Upper lobe of right lung (tissue), 1 donor: ENCODE measurements around the gene TTC21A. TPM values are rescaled to one million over a fixed set of nuclear protein-coding genes. Genes with fewer than 3 reads are reported as not detected.

Source experiments
- ATAC-seq: fragments of 200-7000 bp; cut with Tn5 transposase; one replicate; pipeline ENCODE4 v1.9.1; 2020; ENCODE audit warnings: mild to moderate bottlenecking, moderate library complexity
- DNase-seq: peaks from one replicate; pipeline ENCODE4 v3.0.0-alpha.2; 2020
- H3K27ac ChIP-seq: fragments of 200-600 bp; one replicate; pipeline ENCODE4 v1.8.0; 2022
- H3K27me3 ChIP-seq: fragments of 200-600 bp; one replicate; pipeline ENCODE4 v1.8.0; 2022; ENCODE audit warnings: mild to moderate bottlenecking
- H3K36me3 ChIP-seq: fragments of 200-600 bp; one replicate; pipeline ENCODE4 v1.8.0; 2022
- H3K4me1 ChIP-seq: fragments of 200-600 bp; one replicate; pipeline ENCODE4 v1.8.0; 2022
- H3K4me3 ChIP-seq: fragments of 200-600 bp; one replicate; pipeline ENCODE4 v1.8.0; 2022; ENCODE audit warnings: mild to moderate bottlenecking
- H3K9me3 ChIP-seq: fragments of 200-600 bp; one replicate; pipeline ENCODE4 v1.8.0; 2022
- CTCF ChIP-seq: fragments of 200-600 bp; IDR thresholded peaks from one replicate; pipeline ENCODE4 v1.8.0; 2022; ENCODE audit warnings: antibody characterized with exemption
- intact Hi-C: fragments of 100-400 bp; cut with DNase I; formaldehyde crosslinking; loops from one replicate; pipeline ENCODE4 v1.11.0; 2022
- total RNA-seq: library from RNA; stranded (reverse); fragmentation: NEBNext Ultra II Directional; extraction: Animal tissue kit (Norgen Biotek cat#: 25700); gene quantifications from one replicate; pipeline ENCODE4 v1.2.1, GENCODE V29; 2021
- donor health status: DM: no; HTN: yes; CAD: no; lungs with severe emphysema.

TTC21A gene
- total RNA-seq, 1 donor from 2014 or later, result 11.6 TPM

GRCh38 chr3:39178553-39178952 lies 71.1 kb downstream of the TTC21A start:
- TF ChIP-seq CTCF, result no peak

GRCh38 chr3:39180183-39180545 lies 72.7 kb downstream of the TTC21A start:
- DNase-seq (no peak), ATAC-seq (no peak)
- Histone ChIP-seq H3K36me3 (no peaks in the 10 kb centered on the region), H3K4me3 (peak overlapping the region; percentile 34), H3K27ac (peak overlapping the region; percentile 71), H3K4me1 (peaks cover 43% of the 10 kb centered on the region), H3K9me3 (no peaks in the 10 kb centered on the region), H3K27me3 (no peaks in the 10 kb centered on the region)
- intact Hi-C loops, result no loop called here
- TF ChIP-seq CTCF, result no peak

More at GRCh38 chr3:39178553-39178952, 71.1 kb downstream of the TTC21A start:
- Histone ChIP-seq H3K4me3 (peak overlapping the region; percentile 40), H3K36me3 (no peaks in the 10 kb centered on the region), H3K9me3 (no peaks in the 10 kb centered on the region), H3K4me1 (peaks cover 43% of the 10 kb centered on the region), H3K27ac (peak overlapping the region; percentile 89), H3K27me3 (no peaks in the 10 kb centered on the region)
- intact Hi-C loops, result no loop called here
- ATAC-seq (no peak), DNase-seq (no peak)

GRCh38 chr3:39180546-39181346 lies 73.3 kb downstream of the TTC21A start:
- Histone ChIP-seq H3K27me3 (no peaks in the 10 kb centered on the region), H3K36me3 (no peaks in the 10 kb centered on the region), H3K4me1 (peaks cover 43% of the 10 kb centered on the region), H3K27ac (peak overlapping the region; percentile 71), H3K4me3 (peak overlapping the region; percentile 34), H3K9me3 (no peaks in the 10 kb centered on the region)
- DNase-seq (peak; percentile 97), ATAC-seq (peak; percentile 87)
- peak; percentile 27 for TF ChIP-seq CTCF
- intact Hi-C loops, result no loop called here

- TF ChIP-seq CTCF, result peak; percentile 8
- H3K27me3 ChIP-seq, result no peaks in the 10 kb centered on the region
- no peaks in the 10 kb centered on the region for H3K9me3 ChIP-seq
- H3K4me1 ChIP-seq, result peaks cover 40% of the 10 kb centered on the region
- ATAC-seq (no peak), DNase-seq (no peak)
- no peaks in the 10 kb centered on the region for H3K36me3 ChIP-seq
- peak overlapping the region; percentile 34 for H3K4me3 ChIP-seq
- intact Hi-C loops, result no loop called here
- H3K27ac ChIP-seq, result peak overlapping the region; percentile 71
Measured at GRCh38 chr3:39181408-39182335, 74.2 kb downstream of the TTC21A start.

- no peak for DNase-seq
- Histone ChIP-seq H3K9me3 (no peaks in the 10 kb centered on the region), H3K4me1 (peaks cover 30% of the 10 kb centered on the region), H3K4me3 (no peak overlapping the region), H3K27ac (no peak overlapping the region), H3K36me3 (no peaks in the 10 kb centered on the region), H3K27me3 (no peaks in the 10 kb centered on the region)
- TF ChIP-seq CTCF, result no peak
- ATAC-seq, result no peak
- intact Hi-C loops, result no loop called here
Measured at GRCh38 chr3:39183211-39184080, 76.0 kb downstream of the TTC21A start.
